HepG2 (cell line): ENCODE measurements around the gene ARF5. TPM values are rescaled to one million over a fixed set of nuclear protein-coding genes. Genes with fewer than 3 reads are reported as not detected.

Experiments
- IRF2 ChIP-seq: IDR thresholded peaks from 2 replicates; pipeline ENCODE4 v1.6.1; 2018; ENCODE audit warnings: missing genetic modification reagents, missing compliant biosample characterization
- JDP2 ChIP-seq: sonication (generic); formaldehyde crosslinking; IDR thresholded peaks from 2 replicates; pipeline ENCODE4 v1.8.1; 2022; ENCODE audit warnings: missing genetic modification reagents, borderline replicate concordance
- NCOR1 ChIP-seq: fragments of 200-600 bp; sonication (generic); IDR thresholded peaks from 2 replicates; pipeline ENCODE4 v1.7.0; 2017; ENCODE audit warnings: antibody characterized with exemption, low read length, borderline replicate concordance
- NFE2L1 ChIP-seq: sonication (generic); formaldehyde crosslinking; IDR thresholded peaks from 2 replicates; pipeline ENCODE4 v1.4.0; 2020; ENCODE audit warnings: missing genetic modification reagents, mild to moderate bottlenecking, borderline replicate concordance
- RXRB ChIP-seq: IDR thresholded peaks from 2 replicates; pipeline ENCODE4 v1.6.1; 2016; ENCODE audit warnings: borderline replicate concordance, missing genetic modification reagents, missing compliant biosample characterization
- SOX5 ChIP-seq: IDR thresholded peaks from 2 replicates; pipeline ENCODE4 v1.6.1; 2016; ENCODE audit warnings: borderline replicate concordance
- SRY ChIP-seq: sonication (generic); formaldehyde crosslinking; IDR thresholded peaks from 2 replicates; pipeline ENCODE4 v1.8.0; 2022; ENCODE audit warnings: mild to moderate bottlenecking, missing genetic modification reagents
- STAT5B ChIP-seq: sonication (generic); formaldehyde crosslinking; IDR thresholded peaks from 2 replicates; pipeline ENCODE4 v1.4.0; 2020; ENCODE audit warnings: missing genetic modification reagents
- THYN1 ChIP-seq: sonication (generic); formaldehyde crosslinking; IDR thresholded peaks from 2 replicates; pipeline ENCODE4 v1.8.1; 2023; ENCODE audit warnings: low read depth, mild to moderate bottlenecking, moderate library complexity, missing genetic modification reagents, borderline replicate concordance
- TRIM24 ChIP-seq: sonication (generic); formaldehyde crosslinking; IDR thresholded peaks from 2 replicates; pipeline ENCODE4 v1.8.0; 2022; ENCODE audit warnings: mild to moderate bottlenecking, missing genetic modification reagents
- ZBTB20 ChIP-seq: sonication (generic); formaldehyde crosslinking; IDR thresholded peaks from 2 replicates; pipeline ENCODE4 v1.8.1; 2023; ENCODE audit warnings: missing genetic modification reagents, low read depth, mild to moderate bottlenecking, borderline replicate concordance
- ZNF17 ChIP-seq: sonication (generic); formaldehyde crosslinking; IDR thresholded peaks from 2 replicates; pipeline ENCODE4 v1.5.0; 2020; ENCODE audit warnings: mild to moderate bottlenecking, missing genetic modification reagents
- ZNF207 ChIP-seq: fragments of 450-650 bp; IDR thresholded peaks from 2 replicates; pipeline ENCODE4 v1.6.1; 2016; ENCODE audit warnings: antibody characterized with exemption, borderline replicate concordance
- ZNF280D ChIP-seq: sonication (generic); formaldehyde crosslinking; IDR thresholded peaks from 2 replicates; pipeline ENCODE4 v1.5.1; 2020; ENCODE audit warnings: mild to moderate bottlenecking, missing genetic modification reagents
- polyA plus RNA-seq, 8 experiments: library from polyadenylated mRNA; depleted of rRNA in 3 of 8; stranded (reverse) in 7 of 8; unstranded in 1 of 8; fragments of >200 nt; fragmentation: Illumina TruSeq in 4 of 8; extraction: Trizol in 4 of 8; gene quantifications; 2 replicates each; pipeline versions ENCODE4 v1.2.1 to v1.2.3, GENCODE V29; 2011 to 2016; ENCODE audit warnings: low read depth in 4 of 8, missing spikeins in 1 of 8, mixed read lengths in 1 of 8; ENCODE audit not compliant: insufficient read depth in 1 of 8
- total RNA-seq, 5 experiments: library from RNA; depleted of rRNA; stranded (reverse); fragments of >200 nt; fragmentation: Illumina TruSeq; extraction: Trizol; gene quantifications; 2 replicates each; pipeline ENCODE4 v1.2.3, GENCODE V29; 2016; ENCODE audit warnings: low read depth in 1 of 5
- TF ChIP-seq, protein P1 (sequence below): sonication (generic); formaldehyde crosslinking; conservative IDR thresholded peaks from 2 replicates; pipeline ENCODE4 v1.5.0; 2020; ENCODE audit warnings: missing genetic modification reagents
- TF ChIP-seq, protein P2 (sequence below): sonication (generic); formaldehyde crosslinking; IDR thresholded peaks from 2 replicates; pipeline ENCODE4 v1.5.0; 2020; ENCODE audit warnings: mild to moderate bottlenecking, missing genetic modification reagents
- TF ChIP-seq, protein P3 (sequence below): sonication (generic); formaldehyde crosslinking; IDR thresholded peaks from 2 replicates; pipeline ENCODE4 v1.5.0; 2020; ENCODE audit warnings: missing genetic modification reagents
- TF ChIP-seq, protein P4 (sequence below): IDR thresholded peaks from 2 replicates; pipeline ENCODE4 v1.6.1; 2016; ENCODE audit warnings: missing genetic modification reagents, missing compliant biosample characterization
- TF ChIP-seq, protein P5 (sequence below): sonication (generic); formaldehyde crosslinking; IDR thresholded peaks from 2 replicates; pipeline ENCODE4 v1.4.0; 2020; ENCODE audit warnings: missing genetic modification reagents

The ARF5 gene
- total and polyA plus RNA-seq, 2 of the 13 experiments (the other 11 are each of a cell fraction or from before 2014, with no cell fraction given) = 109 to 135 TPM

DNA sequence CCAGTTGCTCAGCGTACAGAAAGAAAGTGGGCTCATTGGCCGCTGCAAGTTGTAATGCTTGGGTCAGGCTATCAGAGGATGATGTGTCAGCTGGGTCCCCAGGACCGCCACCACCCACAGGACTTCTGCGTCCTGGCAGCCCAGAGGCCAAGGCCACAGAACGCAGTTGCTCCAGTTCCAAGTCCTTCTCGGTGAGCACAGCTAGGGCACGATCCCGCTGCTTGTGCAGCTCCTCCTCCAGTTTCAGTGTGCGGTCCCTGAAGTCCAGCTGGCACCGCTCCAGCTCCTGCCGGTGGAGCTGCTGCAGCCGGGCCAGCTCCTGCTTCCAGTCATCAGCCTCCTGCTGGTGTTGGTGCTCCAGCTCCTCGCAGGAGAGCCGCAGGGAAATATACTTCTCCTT is 5.8 kb upstream of the ARF5 start (continued):
- TF ChIP-seq, protein P1, sequence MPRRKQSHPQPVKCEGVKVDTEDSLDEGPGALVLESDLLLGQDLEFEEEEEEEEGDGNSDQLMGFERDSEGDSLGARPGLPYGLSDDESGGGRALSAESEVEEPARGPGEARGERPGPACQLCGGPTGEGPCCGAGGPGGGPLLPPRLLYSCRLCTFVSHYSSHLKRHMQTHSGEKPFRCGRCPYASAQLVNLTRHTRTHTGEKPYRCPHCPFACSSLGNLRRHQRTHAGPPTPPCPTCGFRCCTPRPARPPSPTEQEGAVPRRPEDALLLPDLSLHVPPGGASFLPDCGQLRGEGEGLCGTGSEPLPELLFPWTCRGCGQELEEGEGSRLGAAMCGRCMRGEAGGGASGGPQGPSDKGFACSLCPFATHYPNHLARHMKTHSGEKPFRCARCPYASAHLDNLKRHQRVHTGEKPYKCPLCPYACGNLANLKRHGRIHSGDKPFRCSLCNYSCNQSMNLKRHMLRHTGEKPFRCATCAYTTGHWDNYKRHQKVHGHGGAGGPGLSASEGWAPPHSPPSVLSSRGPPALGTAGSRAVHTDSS (CRISPR knock-in tag) = no peak
- TF ChIP-seq ZNF280D (CRISPR knock-in tag) = no peak
- TF ChIP-seq ZNF17 (CRISPR knock-in tag) = no peak
- TF ChIP-seq, protein P2, sequence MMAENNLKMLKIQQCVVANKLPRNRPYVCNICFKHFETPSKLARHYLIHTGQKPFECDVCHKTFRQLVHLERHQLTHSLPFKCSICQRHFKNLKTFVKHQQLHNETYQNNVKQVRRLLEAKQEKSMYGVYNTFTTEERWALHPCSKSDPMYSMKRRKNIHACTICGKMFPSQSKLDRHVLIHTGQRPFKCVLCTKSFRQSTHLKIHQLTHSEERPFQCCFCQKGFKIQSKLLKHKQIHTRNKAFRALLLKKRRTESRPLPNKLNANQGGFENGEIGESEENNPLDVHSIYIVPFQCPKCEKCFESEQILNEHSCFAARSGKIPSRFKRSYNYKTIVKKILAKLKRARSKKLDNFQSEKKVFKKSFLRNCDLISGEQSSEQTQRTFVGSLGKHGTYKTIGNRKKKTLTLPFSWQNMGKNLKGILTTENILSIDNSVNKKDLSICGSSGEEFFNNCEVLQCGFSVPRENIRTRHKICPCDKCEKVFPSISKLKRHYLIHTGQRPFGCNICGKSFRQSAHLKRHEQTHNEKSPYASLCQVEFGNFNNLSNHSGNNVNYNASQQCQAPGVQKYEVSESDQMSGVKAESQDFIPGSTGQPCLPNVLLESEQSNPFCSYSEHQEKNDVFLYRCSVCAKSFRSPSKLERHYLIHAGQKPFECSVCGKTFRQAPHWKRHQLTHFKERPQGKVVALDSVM (CRISPR knock-in tag) = no peak
- TF ChIP-seq SRY (CRISPR knock-in tag) = no peak
- TF ChIP-seq IRF2 (CRISPR knock-in tag) = peak; percentile 60; the same call in 1 of the 2 replicates
- TF ChIP-seq, protein P3, sequence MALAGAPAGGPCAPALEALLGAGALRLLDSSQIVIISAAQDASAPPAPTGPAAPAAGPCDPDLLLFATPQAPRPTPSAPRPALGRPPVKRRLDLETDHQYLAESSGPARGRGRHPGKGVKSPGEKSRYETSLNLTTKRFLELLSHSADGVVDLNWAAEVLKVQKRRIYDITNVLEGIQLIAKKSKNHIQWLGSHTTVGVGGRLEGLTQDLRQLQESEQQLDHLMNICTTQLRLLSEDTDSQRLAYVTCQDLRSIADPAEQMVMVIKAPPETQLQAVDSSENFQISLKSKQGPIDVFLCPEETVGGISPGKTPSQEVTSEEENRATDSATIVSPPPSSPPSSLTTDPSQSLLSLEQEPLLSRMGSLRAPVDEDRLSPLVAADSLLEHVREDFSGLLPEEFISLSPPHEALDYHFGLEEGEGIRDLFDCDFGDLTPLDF (CRISPR knock-in tag) = no peak
- no peak for TF ChIP-seq ZNF207
- TF ChIP-seq NCOR1 = peak; percentile 36; the same call in 1 of the 2 replicates
- no peak for TF ChIP-seq THYN1 (CRISPR knock-in tag)
- TF ChIP-seq STAT5B (CRISPR knock-in tag) = no peak
- peak; percentile 34; the same call in 1 of the 2 replicates for TF ChIP-seq RXRB
- TF ChIP-seq, protein P4, sequence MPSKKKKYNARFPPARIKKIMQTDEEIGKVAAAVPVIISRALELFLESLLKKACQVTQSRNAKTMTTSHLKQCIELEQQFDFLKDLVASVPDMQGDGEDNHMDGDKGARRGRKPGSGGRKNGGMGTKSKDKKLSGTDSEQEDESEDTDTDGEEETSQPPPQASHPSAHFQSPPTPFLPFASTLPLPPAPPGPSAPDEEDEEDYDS (CRISPR knock-in tag) = 0 out of 2 replicates have a peak, but pooled peaks have one; percentile 25
- no peak for TF ChIP-seq TRIM24 (CRISPR knock-in tag)
- no peak for TF ChIP-seq JDP2
- no peak for TF ChIP-seq NFE2L1 (CRISPR knock-in tag)
- TF ChIP-seq, protein P5, sequence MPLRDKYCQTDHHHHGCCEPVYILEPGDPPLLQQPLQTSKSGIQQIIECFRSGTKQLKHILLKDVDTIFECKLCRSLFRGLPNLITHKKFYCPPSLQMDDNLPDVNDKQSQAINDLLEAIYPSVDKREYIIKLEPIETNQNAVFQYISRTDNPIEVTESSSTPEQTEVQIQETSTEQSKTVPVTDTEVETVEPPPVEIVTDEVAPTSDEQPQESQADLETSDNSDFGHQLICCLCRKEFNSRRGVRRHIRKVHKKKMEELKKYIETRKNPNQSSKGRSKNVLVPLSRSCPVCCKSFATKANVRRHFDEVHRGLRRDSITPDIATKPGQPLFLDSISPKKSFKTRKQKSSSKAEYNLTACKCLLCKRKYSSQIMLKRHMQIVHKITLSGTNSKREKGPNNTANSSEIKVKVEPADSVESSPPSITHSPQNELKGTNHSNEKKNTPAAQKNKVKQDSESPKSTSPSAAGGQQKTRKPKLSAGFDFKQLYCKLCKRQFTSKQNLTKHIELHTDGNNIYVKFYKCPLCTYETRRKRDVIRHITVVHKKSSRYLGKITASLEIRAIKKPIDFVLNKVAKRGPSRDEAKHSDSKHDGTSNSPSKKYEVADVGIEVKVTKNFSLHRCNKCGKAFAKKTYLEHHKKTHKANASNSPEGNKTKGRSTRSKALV (CRISPR knock-in tag) = 0 out of 2 replicates have a peak, but pooled peaks have one; percentile 53
- TF ChIP-seq SOX5 (CRISPR knock-in tag) = no peak
- no peak for TF ChIP-seq ZBTB20 (CRISPR knock-in tag)
